NOMO-1 treated with DMSO at 0.1 percent for 48 hours (cell line): Measurements from ENCODE around the gene CDCA7.
"Not testable (repeated sequence)": the region's sequence is repeated elsewhere in the genome, so short reads cannot be mapped to it uniquely, and the experiment has no call there.

Experiments
- DNase-seq: peaks from one replicate; lab custom pipeline; 2025; ENCODE audit not compliant: unreplicated experiment; lab: John Stamatoyannopoulos, UW

Gene CDCA7

GRCh38 chr2:173357346-173357745 lies 2.7 kb downstream of the CDCA7 start:
- DNase-seq, result no peak

- peak; percentile 21 for DNase-seq
These were observed 3.9 kb downstream of the CDCA7 start for GRCh38 chr2:173358616-173359015.

- DNase-seq, result peak; percentile 86
These were observed 4.6 kb downstream of the CDCA7 start for GRCh38 chr2:173359231-173359630.

GRCh38 chr2:173370198-173370597 lies 15.5 kb downstream of the CDCA7 start:
- no peak for DNase-seq

- DNase-seq, result no peak
These were observed 16.4 kb downstream of the CDCA7 start for GRCh38 chr2:173371023-173371422.

- DNase-seq, result no peak
These were observed 18.6 kb downstream of the CDCA7 start for GRCh38 chr2:173373290-173373689.

GRCh38 chr2:173374634-173375033 lies 20.0 kb downstream of the CDCA7 start:
- DNase-seq, result no peak

- DNase-seq, result not testable (repeated sequence)
These were observed 30.9 kb downstream of the CDCA7 start for GRCh38 chr2:173385534-173385933.

- no peak for DNase-seq
These were observed 31.5 kb downstream of the CDCA7 start for GRCh38 chr2:173386021-173386737.

- DNase-seq, result no peak
These were observed 32.0 kb downstream of the CDCA7 start for GRCh38 chr2:173386738-173387065.

GRCh38 chr2:173387079-173387478 lies 32.4 kb downstream of the CDCA7 start:
- no peak for DNase-seq

GRCh38 chr2:173387660-173388059 lies 33.0 kb downstream of the CDCA7 start:
- DNase-seq, result no peak

GRCh38 chr2:173388795-173389194 lies 34.1 kb downstream of the CDCA7 start:
- no peak for DNase-seq

GRCh38 chr2:173390036-173390435 lies 35.4 kb downstream of the CDCA7 start:
- DNase-seq, result no peak

- DNase-seq, result no peak
These were observed 38.1 kb downstream of the CDCA7 start for GRCh38 chr2:173392731-173393130.

- no peak for DNase-seq
These were observed 38.5 kb downstream of the CDCA7 start for GRCh38 chr2:173393186-173393585.

GRCh38 chr2:173393636-173394035 lies 39.0 kb downstream of the CDCA7 start:
- DNase-seq, result no peak

- DNase-seq, result no peak
These were observed 39.7 kb downstream of the CDCA7 start for GRCh38 chr2:173394091-173394974.

- peak; percentile 13 for DNase-seq
These were observed 41.1 kb downstream of the CDCA7 start for GRCh38 chr2:173395567-173396351.

- DNase-seq, result no peak
These were observed 42.9 kb downstream of the CDCA7 start for GRCh38 chr2:173397539-173397938.

- no peak for DNase-seq
These were observed 44.6 kb downstream of the CDCA7 start for GRCh38 chr2:173399229-173399628.

GRCh38 chr2:173400760-173401159 lies 46.1 kb downstream of the CDCA7 start:
- DNase-seq, result no peak
